WTC11 (cell line): Measurements from ENCODE around the gene RNU1-3. TPM values are rescaled to one million over a fixed set of nuclear protein-coding genes. Genes with fewer than 3 reads are reported as not detected.
"Not testable (repeated sequence)": the region's sequence is repeated elsewhere in the genome, so short reads cannot be mapped to it uniquely, and the experiment has no call there.

ENCODE experiments used
- ATAC-seq: fragments of 200-7000 bp; cut with Tn5 transposase; 2 replicates; pipeline ENCODE4 v1.10.0; 2021; ENCODE audit warnings: mild to moderate bottlenecking, moderate library complexity
- CTCF ChIA-PET: fragments of 300-600 bp; sonication (Branson Sonifier 250); formaldehyde crosslinking; loops from one replicate; lab custom pipeline; 2021; ENCODE audit warnings: antibody characterized with exemption; lab: Charles Lee
- POLR2A ChIA-PET: fragments of 350-600 bp; sonication (Branson Sonifier 250); formaldehyde crosslinking; loops from one replicate; lab custom pipeline; 2021; ENCODE audit warnings: antibody characterized with exemption; lab: Charles Lee
- DNase-seq: peaks from one replicate; pipeline ENCODE4 v3.0.0; 2021; ENCODE audit warnings: low spot score
- H3K27ac Mint-ChIP-seq: 2 replicates; pipeline ENCODE4 v1.8.0; 2021; ENCODE audit warnings: mixed read lengths
- H3K27me3 Mint-ChIP-seq: 2 replicates; pipeline ENCODE4 v1.8.0; 2021; ENCODE audit warnings: low read depth, mild to moderate bottlenecking, moderate library complexity, mixed read lengths
- H3K36me3 Mint-ChIP-seq: 2 replicates; pipeline ENCODE4 v1.8.0; 2021; ENCODE audit warnings: mixed read lengths
- H3K4me1 Mint-ChIP-seq: 2 replicates; pipeline ENCODE4 v1.8.0; 2022; ENCODE audit warnings: mixed read lengths
- H3K4me3 Mint-ChIP-seq: 2 replicates; pipeline ENCODE4 v1.8.0; 2021; ENCODE audit warnings: mild to moderate bottlenecking, moderate library complexity, mixed read lengths
- H3K9me3 Mint-ChIP-seq: 2 replicates; pipeline ENCODE4 v1.8.0; 2021; ENCODE audit warnings: mixed read lengths
- TEAD1 ChIP-seq: sonication (generic); formaldehyde crosslinking; IDR thresholded peaks from 2 replicates; pipeline ENCODE4 v1.8.0; 2022; ENCODE audit warnings: mild to moderate bottlenecking, missing genetic modification reagents
- ZNF219 ChIP-seq: sonication (generic); formaldehyde crosslinking; IDR thresholded peaks from 2 replicates; pipeline ENCODE4 v1.8.0; 2023; ENCODE audit warnings: missing genetic modification reagents, mild to moderate bottlenecking, borderline replicate concordance
- ZNF317 ChIP-seq: sonication (generic); formaldehyde crosslinking; IDR thresholded peaks from 2 replicates; pipeline ENCODE4 v1.8.1; 2023; ENCODE audit warnings: low read depth, mild to moderate bottlenecking, moderate library complexity, missing genetic modification reagents, borderline replicate concordance
- total RNA-seq: library from RNA; stranded (reverse); gene quantifications from 3 replicates; pipeline ENCODE4 v1.2.3, GENCODE V29; 2021
- TF ChIP-seq, protein P1 (sequence below): sonication (generic); formaldehyde crosslinking; conservative IDR thresholded peaks from 2 replicates; pipeline ENCODE4 v1.8.1; 2022; ENCODE audit warnings: mild to moderate bottlenecking, missing genetic modification reagents
- TF ChIP-seq, protein P2 (sequence below): sonication (generic); formaldehyde crosslinking; IDR thresholded peaks from 2 replicates; pipeline ENCODE4 v1.8.1; 2022; ENCODE audit warnings: mild to moderate bottlenecking, missing genetic modification reagents, moderate library complexity, borderline replicate concordance
- TF ChIP-seq, protein P3 (sequence below): fragments of 200-600 bp; IDR thresholded peaks from 2 replicates; pipeline ENCODE4 v1.8.0; 2022; ENCODE audit warnings: antibody characterized with exemption
- TF ChIP-seq, protein P4 (sequence below): fragments of 250-450 bp; sonication (Bioruptor Pico); IDR thresholded peaks from 2 replicates; pipeline ENCODE4 v1.9.0; 2021; ENCODE audit warnings: mild to moderate bottlenecking

RNU1-3 gene
- total RNA-seq, 1 experiment from 2014 or later: 1,197 TPM

DNA sequence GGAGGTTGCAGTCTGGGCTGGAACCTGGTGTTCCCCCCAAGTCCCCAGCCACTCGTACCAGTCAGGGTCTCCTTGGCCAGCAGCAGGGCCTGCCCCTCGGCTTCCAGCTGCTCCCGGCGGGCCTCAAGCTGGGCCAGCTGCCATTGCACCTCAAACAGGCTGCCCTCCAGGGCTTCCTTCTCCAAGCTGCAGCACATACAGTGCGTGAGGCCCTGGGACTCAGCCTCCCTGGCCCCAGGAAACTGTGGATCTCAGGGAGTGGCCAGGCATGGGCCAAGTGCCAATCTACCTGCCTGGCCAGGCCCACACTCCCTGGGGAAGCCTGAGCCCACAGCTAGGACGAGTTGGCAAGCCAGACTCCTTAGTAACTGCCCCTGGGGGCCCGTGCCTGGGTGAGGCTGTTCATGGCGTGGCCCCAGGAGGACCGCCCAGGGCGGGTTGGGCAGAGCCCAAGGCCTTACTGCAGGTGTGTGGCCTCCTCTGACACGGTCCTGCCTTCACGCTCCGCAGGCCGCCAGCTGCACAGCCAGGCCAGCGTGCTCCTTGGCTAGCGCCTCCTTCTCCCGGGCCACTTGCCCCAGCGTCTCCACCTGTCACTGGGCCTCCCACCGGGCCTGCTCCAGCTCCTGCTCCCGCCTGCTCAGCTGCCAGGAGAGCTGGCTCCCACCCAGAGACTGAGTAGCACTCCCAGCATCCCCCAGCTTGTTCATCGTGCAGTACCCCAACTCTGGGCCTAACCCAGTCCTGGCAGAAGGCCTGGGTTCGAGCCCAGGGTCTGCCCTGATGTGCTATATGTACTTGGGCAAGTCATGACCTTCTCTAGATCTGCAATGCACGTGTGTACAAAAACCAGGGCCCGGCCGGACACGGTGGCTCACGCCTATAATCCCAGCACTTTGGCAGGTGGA lies 42.7 kb downstream of the RNU1-3 start:
- H3K9me3 Mint-ChIP-seq: not testable (repeated sequence)
- TF ChIP-seq, protein P1, sequence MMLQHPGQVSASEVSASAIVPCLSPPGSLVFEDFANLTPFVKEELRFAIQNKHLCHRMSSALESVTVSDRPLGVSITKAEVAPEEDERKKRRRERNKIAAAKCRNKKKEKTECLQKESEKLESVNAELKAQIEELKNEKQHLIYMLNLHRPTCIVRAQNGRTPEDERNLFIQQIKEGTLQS (CRISPR knock-in tag): 0 out of 2 replicates have a peak, but pooled peaks have one; percentile 15
- 0 out of 2 replicates have a peak, but pooled peaks have one; percentile 40 for TF ChIP-seq ZNF219 (CRISPR knock-in tag)
- TF ChIP-seq, protein P2, sequence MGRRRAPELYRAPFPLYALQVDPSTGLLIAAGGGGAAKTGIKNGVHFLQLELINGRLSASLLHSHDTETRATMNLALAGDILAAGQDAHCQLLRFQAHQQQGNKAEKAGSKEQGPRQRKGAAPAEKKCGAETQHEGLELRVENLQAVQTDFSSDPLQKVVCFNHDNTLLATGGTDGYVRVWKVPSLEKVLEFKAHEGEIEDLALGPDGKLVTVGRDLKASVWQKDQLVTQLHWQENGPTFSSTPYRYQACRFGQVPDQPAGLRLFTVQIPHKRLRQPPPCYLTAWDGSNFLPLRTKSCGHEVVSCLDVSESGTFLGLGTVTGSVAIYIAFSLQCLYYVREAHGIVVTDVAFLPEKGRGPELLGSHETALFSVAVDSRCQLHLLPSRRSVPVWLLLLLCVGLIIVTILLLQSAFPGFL (CRISPR knock-in tag): 0 out of 2 replicates have a peak, but pooled peaks have one; percentile 43
- TF ChIP-seq, all 79 proteins: peak for 3; not testable (repeated sequence) for 76
- POLR2A ChIA-PET, H3K27me3 Mint-ChIP-seq, H3K27ac Mint-ChIP-seq, ATAC-seq, H3K4me1 Mint-ChIP-seq, H3K4me3 Mint-ChIP-seq: not testable (repeated sequence)
- H3K36me3 Mint-ChIP-seq: peaks cover 19% of the 10 kb centered on the region
- CTCF ChIA-PET: interaction anchor here (0.6 to 2.5 kb wide), 25 partner anchors 7 to 708 kb away, joined by 3 to 27 read pairs (median 4); partner anchors contain the start of genes CROCC and NBPF1
- DNase-seq: peak; percentile 14

DNA sequence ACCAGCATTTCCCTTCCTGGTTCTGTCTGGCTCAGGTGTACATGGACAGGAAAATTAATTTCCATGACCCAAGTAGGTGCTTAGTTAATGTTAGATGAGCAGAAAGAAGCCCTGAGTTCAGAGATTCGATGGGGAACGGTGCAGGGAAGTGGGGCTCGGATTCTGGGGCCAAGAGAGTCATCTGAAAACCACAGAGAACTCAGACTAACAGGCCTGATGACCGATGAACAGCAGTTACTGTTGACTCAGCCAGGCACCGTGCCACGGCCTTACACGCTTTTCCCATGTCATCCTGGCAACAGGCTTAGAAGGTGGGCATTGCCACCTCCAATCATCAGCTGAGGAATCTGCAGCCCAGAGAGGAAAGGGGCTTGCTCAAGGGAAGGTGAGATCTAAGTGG lies 43.4 kb downstream of the RNU1-3 start:
- peak; percentile 7 for DNase-seq
- H3K4me3 Mint-ChIP-seq, H3K27ac Mint-ChIP-seq, H3K9me3 Mint-ChIP-seq, POLR2A ChIA-PET, ATAC-seq, H3K4me1 Mint-ChIP-seq, H3K27me3 Mint-ChIP-seq: not testable (repeated sequence)
- H3K36me3 Mint-ChIP-seq: peaks cover 15% of the 10 kb centered on the region
- CTCF ChIA-PET: interaction anchor here (1.9 kb wide), 1 partner anchor 14 kb away, joined by 8 read pairs; no protein-coding TSS in a partner anchor

DNA sequence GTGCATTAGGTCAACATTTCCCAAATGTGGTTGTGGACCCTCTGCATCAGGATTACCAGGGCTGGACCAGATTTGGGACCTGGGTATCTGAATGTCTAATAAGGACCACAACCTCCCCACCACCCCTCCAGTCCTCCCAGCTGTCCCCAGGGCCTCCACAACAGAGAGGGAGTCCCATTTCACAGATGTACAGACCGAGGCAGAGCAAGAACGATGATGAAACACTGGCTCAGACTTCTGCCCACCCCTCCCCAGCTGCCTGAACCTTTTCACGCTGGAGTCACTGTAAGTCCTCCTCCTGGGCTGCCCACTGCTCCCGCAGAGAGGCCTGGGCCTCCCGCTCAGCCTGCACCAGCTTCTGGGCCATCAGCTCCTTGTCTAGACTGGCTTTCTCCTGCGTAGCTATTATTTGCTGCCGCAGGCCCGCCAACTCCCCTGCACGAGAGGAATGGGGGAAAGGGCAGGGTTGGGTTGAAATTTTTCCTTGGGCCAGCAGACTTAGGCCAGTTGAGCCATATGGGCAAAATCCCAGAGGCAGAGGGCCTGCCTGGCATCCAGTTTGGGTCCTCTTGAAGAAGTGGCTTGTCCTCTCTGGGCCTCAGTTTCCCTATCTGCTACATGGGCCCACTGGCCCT lies 45.0 kb downstream of the RNU1-3 start:
- CTCF ChIA-PET: interaction anchor here (0.9 to 4.9 kb wide), 22 partner anchors 9 to 424 kb away, joined by 3 to 73 read pairs (median 14); partner anchors contain the start of genes CROCC and NBPF1
- peak; percentile 17 for DNase-seq
- POLR2A ChIA-PET, H3K9me3 Mint-ChIP-seq, ATAC-seq, H3K4me1 Mint-ChIP-seq, H3K36me3 Mint-ChIP-seq, H3K4me3 Mint-ChIP-seq, H3K27ac Mint-ChIP-seq, H3K27me3 Mint-ChIP-seq: not testable (repeated sequence)

DNA sequence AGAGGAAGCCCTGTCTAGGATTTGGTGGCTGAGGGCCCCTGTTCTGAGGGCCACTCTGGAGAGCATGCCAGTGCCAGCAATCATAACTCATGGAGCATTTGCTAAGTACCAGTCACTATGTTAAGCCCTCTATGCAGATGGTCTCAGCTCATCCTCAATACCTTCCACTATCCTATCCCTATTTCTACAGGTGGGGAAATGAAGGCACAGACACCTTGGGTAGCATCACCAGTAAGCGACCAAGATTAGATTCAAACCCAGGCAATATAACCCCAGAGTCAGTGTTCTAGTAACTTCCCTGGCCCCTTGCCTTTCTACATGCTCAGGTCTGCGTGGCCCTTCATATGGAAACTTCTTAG lies 45.5 kb downstream of the RNU1-3 start:
- H3K27me3 Mint-ChIP-seq: no peaks in the 10 kb centered on the region
- POLR2A ChIA-PET: interaction anchor here (0.5 to 1.0 kb wide), 5 partner anchors 9 to 480 kb away, joined by 3 to 6 read pairs (median 3); no protein-coding TSS in a partner anchor
- no peak overlapping the region for H3K4me3 Mint-ChIP-seq
- TF ChIP-seq, protein P3, sequence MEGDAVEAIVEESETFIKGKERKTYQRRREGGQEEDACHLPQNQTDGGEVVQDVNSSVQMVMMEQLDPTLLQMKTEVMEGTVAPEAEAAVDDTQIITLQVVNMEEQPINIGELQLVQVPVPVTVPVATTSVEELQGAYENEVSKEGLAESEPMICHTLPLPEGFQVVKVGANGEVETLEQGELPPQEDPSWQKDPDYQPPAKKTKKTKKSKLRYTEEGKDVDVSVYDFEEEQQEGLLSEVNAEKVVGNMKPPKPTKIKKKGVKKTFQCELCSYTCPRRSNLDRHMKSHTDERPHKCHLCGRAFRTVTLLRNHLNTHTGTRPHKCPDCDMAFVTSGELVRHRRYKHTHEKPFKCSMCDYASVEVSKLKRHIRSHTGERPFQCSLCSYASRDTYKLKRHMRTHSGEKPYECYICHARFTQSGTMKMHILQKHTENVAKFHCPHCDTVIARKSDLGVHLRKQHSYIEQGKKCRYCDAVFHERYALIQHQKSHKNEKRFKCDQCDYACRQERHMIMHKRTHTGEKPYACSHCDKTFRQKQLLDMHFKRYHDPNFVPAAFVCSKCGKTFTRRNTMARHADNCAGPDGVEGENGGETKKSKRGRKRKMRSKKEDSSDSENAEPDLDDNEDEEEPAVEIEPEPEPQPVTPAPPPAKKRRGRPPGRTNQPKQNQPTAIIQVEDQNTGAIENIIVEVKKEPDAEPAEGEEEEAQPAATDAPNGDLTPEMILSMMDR: peak; percentile 61
- TF ChIP-seq, protein P4, sequence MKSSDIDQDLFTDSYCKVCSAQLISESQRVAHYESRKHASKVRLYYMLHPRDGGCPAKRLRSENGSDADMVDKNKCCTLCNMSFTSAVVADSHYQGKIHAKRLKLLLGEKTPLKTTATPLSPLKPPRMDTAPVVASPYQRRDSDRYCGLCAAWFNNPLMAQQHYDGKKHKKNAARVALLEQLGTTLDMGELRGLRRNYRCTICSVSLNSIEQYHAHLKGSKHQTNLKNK: no peak
- TF ChIP-seq ZNF317 (CRISPR knock-in tag): no peak
- peak; percentile 37; the same call in 1 of the 2 replicates for TF ChIP-seq TEAD1 (CRISPR knock-in tag)
- no peak for ATAC-seq
- no peak overlapping the region for H3K27ac Mint-ChIP-seq
- no peaks in the 10 kb centered on the region for H3K4me1 Mint-ChIP-seq
- CTCF ChIA-PET: interaction anchor here (0.7 to 4.9 kb wide), 69 partner anchors 9 to 614 kb away, joined by 3 to 73 read pairs (median 5); partner anchors contain the start of genes CROCC, NBPF1, NECAP2 and PADI2
- H3K9me3 Mint-ChIP-seq: no peaks in the 10 kb centered on the region
- H3K36me3 Mint-ChIP-seq: peaks cover 5% of the 10 kb centered on the region
- no peak for DNase-seq

DNA sequence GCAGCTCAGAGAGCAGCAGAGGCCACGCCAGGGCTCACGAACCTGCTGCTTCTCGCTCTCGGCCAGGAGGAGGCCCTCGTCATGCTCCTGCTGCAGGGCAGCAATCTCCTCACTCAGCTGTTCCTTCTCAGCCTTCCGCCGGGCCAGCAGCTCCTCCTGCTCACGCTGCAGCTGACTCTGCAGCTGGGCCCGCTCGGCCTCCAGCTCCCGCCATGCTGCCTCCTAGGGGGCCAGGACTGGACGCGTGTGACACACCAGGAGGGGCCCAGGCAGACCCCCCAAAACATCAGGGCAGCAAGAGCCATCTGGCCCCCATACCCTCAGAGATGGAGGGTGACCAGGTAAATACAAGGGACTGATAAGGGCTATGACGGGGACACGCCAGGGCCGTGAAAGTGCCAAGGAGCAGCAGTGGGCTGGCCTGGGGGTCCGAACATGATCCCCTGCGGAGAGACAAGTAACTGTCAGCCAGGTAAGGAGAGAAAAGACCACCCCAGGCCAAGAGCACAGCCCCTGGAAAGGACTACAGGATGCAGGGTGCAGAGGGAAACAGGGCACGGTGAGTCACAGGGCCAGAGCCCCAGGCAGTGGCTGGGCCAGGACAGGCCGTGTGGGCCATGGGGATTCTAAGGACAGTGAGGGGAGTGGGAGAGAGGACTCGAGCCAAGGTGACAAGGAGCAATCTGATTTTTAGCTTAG lies 46.8 kb downstream of the RNU1-3 start:
- POLR2A ChIA-PET, H3K9me3 Mint-ChIP-seq: not testable (repeated sequence)
- CTCF ChIA-PET: interaction anchor here (0.9 to 4.9 kb wide), 16 partner anchors 9 to 374 kb away, joined by 3 to 73 read pairs (median 12); partner anchors contain the start of genes CROCC, NBPF1 and NECAP2

More for the DNA sequence above, 46.8 kb downstream of the RNU1-3 start:
- ATAC-seq (peak; percentile 11), DNase-seq (peak; percentile 63)
- not testable (repeated sequence) for H3K27me3 Mint-ChIP-seq, H3K36me3 Mint-ChIP-seq, H3K4me1 Mint-ChIP-seq, H3K27ac Mint-ChIP-seq, H3K4me3 Mint-ChIP-seq
